ENCODE data around the gene IGFL2. TPM values are rescaled to one million over a fixed set of nuclear protein-coding genes. Genes with fewer than 3 reads are reported as not detected.

The IGFL2 gene
- total and polyA plus RNA-seq, 8 donors, result 0.45 TPM; not detected in 7

DNA sequence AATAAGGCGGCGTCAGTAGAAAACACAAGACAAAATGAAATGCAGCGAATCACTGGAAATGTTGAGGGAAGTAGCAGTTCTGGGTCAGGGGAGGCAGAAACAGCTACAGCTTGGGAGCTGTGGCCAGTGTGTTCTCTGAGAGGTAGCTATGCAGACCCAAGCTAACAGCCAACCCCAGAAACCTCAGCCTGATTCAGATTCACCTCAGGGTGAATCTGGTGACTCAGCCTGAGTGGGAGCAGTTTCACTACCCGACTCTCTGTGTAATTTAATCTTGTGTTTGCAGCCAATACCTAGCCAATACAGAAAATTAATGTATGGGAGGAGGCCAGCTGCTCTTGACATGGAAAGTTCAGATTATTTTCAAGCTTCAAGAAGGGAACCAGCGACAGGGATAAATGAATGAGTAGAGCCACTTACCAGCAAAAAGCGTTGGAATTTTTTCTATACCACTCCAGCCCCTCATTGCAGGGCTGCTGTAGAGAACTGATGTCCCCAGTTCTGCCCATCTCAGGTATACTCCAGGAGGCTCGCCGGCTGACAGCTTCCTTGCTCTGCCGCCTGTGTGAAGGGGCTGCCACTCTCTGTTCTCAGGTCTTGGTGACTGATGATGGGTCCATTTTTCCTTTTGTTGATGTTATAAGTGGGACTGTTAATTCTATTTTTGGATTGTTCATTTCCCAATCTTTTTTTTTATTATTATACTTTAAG, 32.5 kb upstream of the IGFL2 start:
- Histone ChIP-seq H3K9me3 (peaks cover 0 to 6% (median 0%) of the 10 kb centered on the region in 4 donors), H3K27me3 (peaks cover 0 to 66% (median 16%) of the 10 kb centered on the region in 3 donors), H3K27ac (no peak overlapping the region), H3K4me3 (no peak overlapping the region), H3K4me1 (no peaks in the 10 kb centered on the region), H3K36me3 (no peaks in the 10 kb centered on the region)
- DNase-seq, result peak in 1 of 2 donors; percentile 36
- 65 to 76% (median 69%) methylated on average over 9 of the region's 9 CpGs for WGBS, 5 donors
- TF ChIP-seq POLR2AphosphoS5 (IDR thresholded peaks at IDR 0.05), result no peak
- intact Hi-C loops (cut with DNase I; ENCODE audit: low total_unique reads), result no loop called here

DNA sequence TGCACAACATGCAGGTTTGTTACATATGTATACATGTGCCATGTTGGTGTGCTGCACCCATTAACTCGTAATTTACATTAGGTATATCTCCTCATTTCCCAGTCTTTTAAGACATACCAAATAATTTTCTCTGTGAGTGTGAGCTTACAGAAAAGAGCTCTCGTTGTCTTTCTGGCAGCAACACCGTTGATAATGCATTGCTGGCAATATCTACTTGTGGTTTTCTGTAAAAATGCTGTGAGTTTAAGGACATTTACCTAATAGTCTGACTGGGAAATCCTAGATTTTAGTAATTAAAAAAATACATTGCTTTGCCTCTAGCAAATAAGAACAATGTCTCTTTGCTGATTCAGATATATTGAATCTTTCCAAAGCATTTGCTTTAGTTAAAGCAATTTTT, 31.9 kb upstream of the IGFL2 start:
- intact Hi-C loops (cut with DNase I; ENCODE audit: low total_unique reads), result no loop called here
- 75 to 81% (median 76%) methylated on average over 3 of the region's 3 CpGs for whole genome bisulfite sequencing, 5 donors
- no peak overlapping the region for H3K4me3 ChIP-seq

DNA sequence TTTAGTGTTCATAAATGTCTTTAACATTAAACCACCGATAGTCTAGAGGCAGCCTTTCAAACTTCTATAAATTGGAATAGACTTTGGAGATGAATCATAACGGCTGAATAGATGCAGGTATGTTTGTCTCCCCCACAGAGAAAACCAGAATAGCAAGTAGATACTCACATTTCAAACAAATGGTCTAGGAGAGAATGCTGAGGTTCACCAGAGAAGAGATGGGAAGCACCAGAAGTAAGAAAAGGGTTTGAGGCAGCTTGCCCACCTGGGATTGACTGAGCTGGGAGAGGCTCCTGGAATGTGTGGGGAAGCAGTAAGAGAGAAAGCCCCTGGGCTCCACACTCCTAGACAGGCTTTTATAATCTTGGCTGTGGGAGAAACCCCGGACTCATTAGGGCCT, 29.9 kb upstream of the IGFL2 start:
- no peak for DNase-seq
- no peak overlapping the region for H3K27ac ChIP-seq
- peaks cover 0 to 6% (median 0%) of the 10 kb centered on the region in 4 donors for H3K9me3 ChIP-seq
- intact Hi-C loops (cut with DNase I; ENCODE audit: low total_unique reads), result no loop called here
- H3K36me3 ChIP-seq, result no peaks in the 10 kb centered on the region
- no peaks in the 10 kb centered on the region for H3K4me1 ChIP-seq
- TF ChIP-seq POLR2A (IDR thresholded peaks at IDR 0.05) (no peak), EP300 (IDR thresholded peaks at IDR 0.05) (no peak), POLR2AphosphoS5 (IDR thresholded peaks at IDR 0.05) (no peak)
- TF ChIP-seq, protein P1, sequence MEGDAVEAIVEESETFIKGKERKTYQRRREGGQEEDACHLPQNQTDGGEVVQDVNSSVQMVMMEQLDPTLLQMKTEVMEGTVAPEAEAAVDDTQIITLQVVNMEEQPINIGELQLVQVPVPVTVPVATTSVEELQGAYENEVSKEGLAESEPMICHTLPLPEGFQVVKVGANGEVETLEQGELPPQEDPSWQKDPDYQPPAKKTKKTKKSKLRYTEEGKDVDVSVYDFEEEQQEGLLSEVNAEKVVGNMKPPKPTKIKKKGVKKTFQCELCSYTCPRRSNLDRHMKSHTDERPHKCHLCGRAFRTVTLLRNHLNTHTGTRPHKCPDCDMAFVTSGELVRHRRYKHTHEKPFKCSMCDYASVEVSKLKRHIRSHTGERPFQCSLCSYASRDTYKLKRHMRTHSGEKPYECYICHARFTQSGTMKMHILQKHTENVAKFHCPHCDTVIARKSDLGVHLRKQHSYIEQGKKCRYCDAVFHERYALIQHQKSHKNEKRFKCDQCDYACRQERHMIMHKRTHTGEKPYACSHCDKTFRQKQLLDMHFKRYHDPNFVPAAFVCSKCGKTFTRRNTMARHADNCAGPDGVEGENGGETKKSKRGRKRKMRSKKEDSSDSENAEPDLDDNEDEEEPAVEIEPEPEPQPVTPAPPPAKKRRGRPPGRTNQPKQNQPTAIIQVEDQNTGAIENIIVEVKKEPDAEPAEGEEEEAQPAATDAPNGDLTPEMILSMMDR (IDR thresholded peaks at IDR 0.05), result no peak
- H3K4me3 ChIP-seq, result no peak overlapping the region
- H3K27me3 ChIP-seq, result peaks cover 0 to 57% (median 13%) of the 10 kb centered on the region in 3 donors
- WGBS, 5 donors, result 76 to 87% (median 81%) methylated on average over 3 of the region's 3 CpGs

More for the DNA sequence above, 31.9 kb upstream of the IGFL2 start:
- TF ChIP-seq POLR2AphosphoS5 (IDR thresholded peaks at IDR 0.05), result no peak
- TF ChIP-seq, protein P1 (IDR thresholded peaks at IDR 0.05), result no peak
- no peak for TF ChIP-seq EP300 (IDR thresholded peaks at IDR 0.05)
- TF ChIP-seq POLR2A (IDR thresholded peaks at IDR 0.05), result no peak
- DNase-seq, result no peak
- Histone ChIP-seq H3K27me3 (peaks cover 0 to 67% (median 16%) of the 10 kb centered on the region in 3 donors), H3K9me3 (peaks cover 0 to 6% (median 0%) of the 10 kb centered on the region in 4 donors), H3K27ac (no peak overlapping the region), H3K4me1 (no peaks in the 10 kb centered on the region), H3K36me3 (no peaks in the 10 kb centered on the region)

DNA sequence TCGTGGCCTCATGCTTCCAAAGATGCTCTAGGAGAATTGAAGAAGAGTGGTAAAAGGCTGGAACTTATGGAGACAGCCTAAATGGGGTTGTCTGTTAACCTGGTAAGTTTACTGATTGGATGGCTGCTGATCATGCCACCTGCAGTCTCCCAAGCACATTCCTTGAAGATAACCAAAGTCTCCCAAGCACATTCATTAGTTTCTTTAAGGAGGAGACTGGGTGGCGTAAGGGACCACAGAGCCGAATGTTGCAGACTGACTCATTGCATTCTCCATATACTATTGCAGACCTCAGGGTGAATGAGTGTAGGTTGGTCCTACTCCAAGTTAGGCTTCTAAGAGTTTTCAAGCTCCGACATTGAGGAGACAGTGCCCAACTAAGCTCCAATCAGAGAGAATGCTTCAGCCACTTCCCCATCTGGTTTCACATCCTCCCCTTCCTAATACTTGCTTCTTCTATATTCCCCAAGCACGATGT, 23.4 kb upstream of the IGFL2 start, which contains the start of gene IGFL3:
IGFL3 (minus strand) TSS at position 51 of the 478 bp plus-strand sequence; CDS start at position 12, 39 bp downstream.
- H3K4me1 ChIP-seq, result no peaks in the 10 kb centered on the region
- no peak for DNase-seq
- H3K27me3 ChIP-seq, result peaks cover 0 to 19% (median 10%) of the 10 kb centered on the region in 3 donors
- peaks cover 0 to 6% (median 0%) of the 10 kb centered on the region in 4 donors for H3K9me3 ChIP-seq
- 82 to 92% (median 88%) methylated on average over 3 to 5 of the region's 5 CpGs for WGBS, 5 donors
- no peak within 1 kb of the TSS for H3K27ac ChIP-seq
- intact Hi-C loops (cut with DNase I; ENCODE audit: low total_unique reads), result no loop called here
- no peaks in the 10 kb centered on the region for H3K36me3 ChIP-seq
- no peak within 1 kb of the TSS for H3K4me3 ChIP-seq
- TF ChIP-seq, protein P1 (IDR thresholded peaks at IDR 0.05), result no peak
- TF ChIP-seq POLR2A (IDR thresholded peaks at IDR 0.05), result no peak
- no peak for TF ChIP-seq POLR2AphosphoS5 (IDR thresholded peaks at IDR 0.05)
- TF ChIP-seq EP300 (IDR thresholded peaks at IDR 0.05), result no peak

DNA sequence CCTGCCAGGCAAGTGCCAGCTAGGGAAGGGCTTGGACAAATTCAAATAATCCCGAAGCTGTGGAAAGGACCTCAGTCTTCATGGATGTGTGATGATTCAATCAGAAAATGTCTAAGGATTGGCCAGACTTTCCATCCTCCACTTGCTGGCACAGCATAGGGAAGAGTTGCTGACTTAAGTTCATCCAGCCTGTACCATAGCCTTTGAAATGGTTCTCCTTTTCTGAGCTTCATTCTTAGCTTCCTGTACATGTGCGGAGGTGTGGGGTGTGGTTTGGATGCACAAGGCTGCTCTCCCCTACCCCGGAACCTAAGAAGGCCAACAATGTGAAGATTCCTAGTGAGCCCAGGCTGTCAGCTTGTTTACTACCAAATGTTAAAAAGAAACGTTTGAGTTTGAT, 22.6 kb upstream of the IGFL2 start:
- H3K27ac ChIP-seq, result no peak overlapping the region
- no peak for DNase-seq
- intact Hi-C loops (cut with DNase I; ENCODE audit: low total_unique reads), result no loop called here

More for the DNA sequence above, 22.6 kb upstream of the IGFL2 start:
- Histone ChIP-seq H3K27me3 (peaks cover 0 to 11% (median 4%) of the 10 kb centered on the region in 3 donors), H3K9me3 (no peaks in the 10 kb centered on the region), H3K36me3 (no peaks in the 10 kb centered on the region), H3K4me3 (no peak overlapping the region), H3K4me1 (no peaks in the 10 kb centered on the region)
- no peak for TF ChIP-seq POLR2A (IDR thresholded peaks at IDR 0.05)
- TF ChIP-seq POLR2AphosphoS5 (IDR thresholded peaks at IDR 0.05), result no peak
- TF ChIP-seq, protein P1 (IDR thresholded peaks at IDR 0.05), result no peak
- TF ChIP-seq EP300 (IDR thresholded peaks at IDR 0.05), result no peak
- 63 to 77% (median 71%) methylated on average over 4 of the region's 4 CpGs for WGBS, 5 donors
